Measurements from ENCODE around the gene ATOH8.

- TF ChIP-seq, protein P1, sequence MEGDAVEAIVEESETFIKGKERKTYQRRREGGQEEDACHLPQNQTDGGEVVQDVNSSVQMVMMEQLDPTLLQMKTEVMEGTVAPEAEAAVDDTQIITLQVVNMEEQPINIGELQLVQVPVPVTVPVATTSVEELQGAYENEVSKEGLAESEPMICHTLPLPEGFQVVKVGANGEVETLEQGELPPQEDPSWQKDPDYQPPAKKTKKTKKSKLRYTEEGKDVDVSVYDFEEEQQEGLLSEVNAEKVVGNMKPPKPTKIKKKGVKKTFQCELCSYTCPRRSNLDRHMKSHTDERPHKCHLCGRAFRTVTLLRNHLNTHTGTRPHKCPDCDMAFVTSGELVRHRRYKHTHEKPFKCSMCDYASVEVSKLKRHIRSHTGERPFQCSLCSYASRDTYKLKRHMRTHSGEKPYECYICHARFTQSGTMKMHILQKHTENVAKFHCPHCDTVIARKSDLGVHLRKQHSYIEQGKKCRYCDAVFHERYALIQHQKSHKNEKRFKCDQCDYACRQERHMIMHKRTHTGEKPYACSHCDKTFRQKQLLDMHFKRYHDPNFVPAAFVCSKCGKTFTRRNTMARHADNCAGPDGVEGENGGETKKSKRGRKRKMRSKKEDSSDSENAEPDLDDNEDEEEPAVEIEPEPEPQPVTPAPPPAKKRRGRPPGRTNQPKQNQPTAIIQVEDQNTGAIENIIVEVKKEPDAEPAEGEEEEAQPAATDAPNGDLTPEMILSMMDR (IDR thresholded peaks at IDR 0.05; ENCODE audit: extremely low read depth in 1 of 2, insufficient read depth in 1 of 2, low read depth in 1 of 2, low read length in 2 of 2), result no peak
- TF ChIP-seq FOS (IDR thresholded peaks at IDR 0.05; ENCODE audit: borderline replicate concordance, insufficient read depth, low read length) (no peak), POLR2A (IDR thresholded peaks at IDR 0.05; ENCODE audit: low read depth, low read length) (no peak), POLR2AphosphoS5 (IDR thresholded peaks at IDR 0.05; ENCODE audit: insufficient read depth, low read depth, low read length) (no peak), MAX (IDR thresholded peaks at IDR 0.05; ENCODE audit: insufficient read depth, insufficient read length) (no peak)
These were observed 30.7 kb downstream of the ATOH8 start for GRCh38 chr2:85784474-85784986.

Measured in endothelial cell of umbilical vein (primary cell).